GM19468 (cell line): ENCODE data around the gene TVP23C.

Experiments used
- ATAC-seq: cut with Tn5 transposase; IDR thresholded peaks from one replicate; pipeline ENCODE4 v1.9.1; 2021; ENCODE audit warnings: mild to moderate bottlenecking, moderate library complexity, moderate number of reproducible peaks; ENCODE audit not compliant: unreplicated experiment; ENCODE audit errors: extremely low read depth

TVP23C gene

DNA sequence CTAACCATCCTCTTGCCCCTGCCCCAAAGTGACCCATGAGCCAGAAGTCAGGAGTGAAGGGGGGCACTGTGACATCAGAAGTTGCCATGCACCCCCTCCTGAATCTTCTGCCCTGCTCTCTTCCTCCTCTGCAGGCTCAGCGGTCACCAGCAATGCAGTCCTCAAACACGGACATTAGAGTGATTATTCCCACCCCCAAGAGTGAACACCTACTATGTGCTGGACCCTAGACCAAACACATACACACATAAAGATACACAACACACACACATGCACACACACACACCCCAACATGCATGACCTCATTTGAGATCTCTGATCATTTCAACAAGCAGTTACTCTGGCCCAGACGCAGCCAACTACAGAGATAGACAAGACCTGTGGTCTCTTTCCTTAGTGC lies 95.7 kb downstream of the TVP23C start, which contains the start of gene CDRT4:
CDRT4 (minus strand) TSS at position 30 of the 400 bp plus-strand sequence. CDS start 27,383 bp downstream, outside the sequence.
- ATAC-seq = no peak

DNA sequence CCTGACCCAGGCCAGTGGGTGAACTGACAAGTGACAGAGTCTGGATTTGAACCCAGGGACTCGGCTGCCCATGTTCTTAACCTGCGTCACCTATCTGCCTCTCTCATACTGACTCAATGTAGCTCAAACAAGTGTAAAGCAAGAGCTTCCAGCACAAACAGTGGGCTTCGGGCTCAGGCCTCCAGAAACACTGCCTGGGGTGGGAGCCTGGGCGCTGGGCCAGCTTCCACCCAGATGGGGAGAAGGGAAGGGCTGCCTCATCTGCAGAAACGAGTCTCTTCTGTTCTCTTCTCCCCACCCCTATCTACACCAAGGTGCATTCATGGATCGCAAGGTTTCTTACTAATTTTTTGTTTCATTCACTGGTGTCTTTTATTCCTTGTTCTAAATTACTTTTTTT lies 97.2 kb downstream of the TVP23C start:
- ATAC-seq = no peak

DNA sequence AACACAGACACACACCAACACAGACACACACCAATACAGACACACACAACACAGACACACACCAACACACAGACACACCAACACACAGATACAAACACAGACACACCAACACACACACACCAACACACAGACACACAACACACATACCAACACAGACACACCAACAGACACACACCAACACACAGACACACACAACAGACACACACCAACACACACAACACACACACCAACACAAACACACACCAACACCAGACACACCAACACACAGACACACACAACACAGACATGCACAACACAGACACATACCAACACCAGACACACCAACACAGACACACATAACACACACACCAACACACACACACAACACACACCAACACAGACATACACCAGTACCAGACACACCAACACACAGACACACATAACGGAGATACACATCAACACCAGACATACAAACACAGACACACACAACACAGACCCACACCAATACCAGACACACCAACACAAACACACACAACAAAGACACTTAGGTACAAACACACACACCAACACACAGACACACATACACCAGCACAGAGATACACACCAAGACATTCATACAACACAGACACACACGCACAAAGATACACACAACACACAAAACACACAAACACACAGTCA lies 98.1 kb downstream of the TVP23C start:
- no peak for ATAC-seq

DNA sequence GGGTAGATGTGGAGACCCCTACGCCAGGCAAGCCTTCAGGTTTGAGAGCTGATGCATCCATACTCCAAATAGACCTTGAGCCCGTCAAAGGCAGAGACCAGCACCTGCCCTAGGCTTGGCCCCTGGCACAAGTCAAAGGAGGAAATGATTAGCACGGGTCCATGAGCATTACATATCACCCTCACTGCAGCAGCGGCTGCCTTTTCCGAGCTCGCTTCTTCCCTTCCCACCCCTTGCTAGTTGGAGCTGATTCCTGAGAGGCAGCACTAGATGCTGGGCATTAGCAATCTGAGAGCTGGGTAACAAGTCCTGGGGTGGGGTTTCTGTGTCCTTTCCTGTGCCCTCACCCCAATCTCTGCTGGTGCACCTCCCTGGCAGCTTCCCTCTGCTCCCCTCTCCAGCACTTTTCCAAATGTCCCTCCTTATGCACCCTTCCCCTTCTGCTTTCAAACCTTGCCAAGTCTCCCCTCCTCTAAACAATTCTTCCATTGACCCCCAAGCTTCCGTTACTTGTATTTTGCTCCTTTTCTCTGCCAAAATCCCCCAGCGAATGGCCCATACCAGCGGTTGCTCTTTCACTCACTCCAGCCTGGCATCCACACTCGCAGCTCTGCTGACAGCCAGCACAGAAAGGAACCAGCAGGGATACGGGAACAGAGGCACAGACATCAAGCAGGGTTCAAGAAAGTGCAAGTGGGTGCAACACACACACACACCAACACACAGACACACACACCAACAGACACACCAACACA lies 98.9 kb downstream of the TVP23C start:
- ATAC-seq = no peak

DNA sequence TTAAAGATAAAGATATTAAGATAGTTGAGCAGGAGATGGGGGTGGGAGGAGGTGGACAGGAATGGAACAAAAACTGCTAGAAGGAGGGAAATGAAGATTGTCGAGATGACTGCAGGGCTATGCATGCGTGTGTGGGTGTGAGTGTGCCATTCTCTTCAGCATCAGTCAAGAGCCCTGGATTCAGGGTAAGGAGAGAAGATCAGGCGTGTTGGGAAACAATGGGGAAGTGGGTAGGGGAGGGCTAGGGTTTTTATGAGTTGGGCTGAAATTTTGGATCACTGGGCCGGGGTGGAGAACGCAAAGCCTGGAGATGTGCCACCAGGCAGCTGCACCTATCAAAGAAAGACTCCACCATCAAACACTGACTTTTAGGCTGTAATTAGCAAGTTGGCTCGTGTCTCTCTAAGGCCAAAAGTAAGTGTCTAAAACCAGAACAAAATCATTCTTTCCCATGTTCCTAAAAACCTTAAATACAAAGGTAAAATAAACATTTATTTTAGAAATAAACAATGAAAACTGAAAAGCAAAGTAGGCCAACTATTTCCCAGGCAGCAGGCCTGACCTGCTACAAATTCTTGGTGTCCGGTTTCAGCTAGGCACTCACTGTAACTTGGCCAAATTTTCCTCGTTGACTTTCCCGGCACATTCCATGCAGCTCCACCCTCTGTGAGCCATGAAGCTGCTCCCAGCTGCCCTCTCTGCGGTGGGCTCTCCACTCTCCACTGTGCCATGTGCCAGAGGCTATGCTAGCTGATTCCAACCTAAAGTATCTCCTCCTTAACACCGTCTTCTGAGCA lies 100.1 kb downstream of the TVP23C start:
- no peak for ATAC-seq

DNA sequence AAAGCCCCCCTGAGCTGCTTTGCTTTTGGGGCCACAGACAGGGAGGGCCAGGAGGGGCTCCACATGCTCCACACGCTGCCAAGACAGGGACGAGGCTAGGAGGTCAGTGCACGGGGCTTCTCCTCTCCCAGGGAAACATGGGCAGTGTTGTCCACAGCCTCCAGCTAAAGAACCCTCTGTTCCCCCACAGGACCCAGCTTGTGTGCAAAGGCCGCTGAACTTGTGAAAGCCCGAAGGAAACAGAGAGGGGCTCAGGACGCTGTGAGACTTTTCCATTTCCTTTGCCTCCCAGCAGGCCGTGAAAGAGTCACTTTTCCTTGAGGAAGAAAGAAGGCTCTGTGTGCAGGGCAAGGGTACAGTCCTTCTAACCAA lies 105.6 kb downstream of the TVP23C start:
- no peak for ATAC-seq

DNA sequence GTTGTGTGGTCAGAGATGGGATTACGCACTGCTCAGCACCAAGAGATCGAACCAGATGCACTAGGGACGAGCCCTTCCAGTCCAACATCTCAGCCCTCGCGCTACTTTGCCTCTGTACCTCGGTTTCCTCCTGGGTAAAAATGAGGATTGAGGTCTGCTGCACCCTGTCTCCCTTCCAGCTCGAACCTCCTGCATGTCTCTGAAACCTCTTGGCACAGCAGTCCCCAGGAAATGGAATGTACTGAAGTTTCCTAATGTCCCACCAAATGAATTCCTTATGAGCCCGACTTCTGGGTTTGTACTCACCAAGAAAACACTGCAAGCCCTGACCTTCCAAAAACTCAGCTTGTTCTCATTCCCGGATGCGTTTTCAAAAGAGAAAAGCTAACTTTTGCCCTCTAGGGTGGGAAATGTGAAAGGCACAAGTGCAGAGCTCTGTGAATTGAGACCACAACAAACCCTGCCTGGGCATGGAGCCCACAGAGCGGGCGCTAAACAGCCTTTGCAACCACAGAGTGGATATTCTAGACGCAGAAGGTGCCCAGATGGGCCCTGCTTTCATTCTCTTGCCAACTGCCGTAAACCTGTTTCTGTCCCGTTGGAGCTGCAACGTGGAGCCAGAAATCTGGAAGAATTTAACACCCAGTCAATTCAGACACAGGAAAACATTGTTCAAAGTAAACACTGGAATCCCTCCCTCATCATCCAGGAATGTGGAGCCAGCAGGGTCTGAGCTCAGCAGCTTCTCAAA lies 106.1 kb downstream of the TVP23C start:
- ATAC-seq = no peak

DNA sequence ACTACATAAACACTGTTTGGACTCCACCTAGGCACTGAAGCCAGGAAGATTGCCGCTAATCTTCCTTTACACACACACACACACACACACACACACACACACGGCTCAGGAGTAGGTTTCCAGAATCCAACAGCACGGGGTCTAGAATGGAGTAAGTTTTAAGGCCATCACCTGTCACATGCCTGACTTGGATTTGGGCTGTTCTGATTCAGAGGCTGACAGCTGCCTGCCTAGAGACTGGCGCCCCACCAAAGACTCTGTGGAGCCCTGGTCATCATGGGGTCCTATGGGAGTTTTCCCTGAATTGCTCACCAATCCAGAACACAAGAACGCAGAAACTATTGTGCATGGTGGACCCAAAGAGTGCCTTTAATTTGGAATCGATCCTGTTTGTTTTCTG lies 106.8 kb downstream of the TVP23C start:
- no peak for ATAC-seq

DNA sequence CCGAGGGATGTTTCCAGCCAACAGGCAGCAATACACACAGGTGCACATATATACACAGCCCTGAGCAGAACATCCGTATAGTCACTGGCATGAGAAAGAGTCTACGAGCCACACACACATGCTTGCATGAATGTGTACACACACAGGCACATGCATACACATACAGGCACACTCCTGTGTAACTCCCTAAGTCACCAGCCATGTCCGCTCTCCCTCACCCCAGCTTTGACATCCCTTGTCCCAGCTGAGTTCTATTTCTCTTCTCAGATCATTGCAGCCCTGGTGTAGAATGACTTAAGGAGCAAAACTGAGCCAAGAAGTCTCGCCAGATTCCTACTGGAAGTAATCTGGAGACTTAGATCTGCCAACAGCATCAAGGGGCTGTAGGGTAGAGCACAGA lies 108.9 kb downstream of the TVP23C start:
- ATAC-seq = no peak

DNA sequence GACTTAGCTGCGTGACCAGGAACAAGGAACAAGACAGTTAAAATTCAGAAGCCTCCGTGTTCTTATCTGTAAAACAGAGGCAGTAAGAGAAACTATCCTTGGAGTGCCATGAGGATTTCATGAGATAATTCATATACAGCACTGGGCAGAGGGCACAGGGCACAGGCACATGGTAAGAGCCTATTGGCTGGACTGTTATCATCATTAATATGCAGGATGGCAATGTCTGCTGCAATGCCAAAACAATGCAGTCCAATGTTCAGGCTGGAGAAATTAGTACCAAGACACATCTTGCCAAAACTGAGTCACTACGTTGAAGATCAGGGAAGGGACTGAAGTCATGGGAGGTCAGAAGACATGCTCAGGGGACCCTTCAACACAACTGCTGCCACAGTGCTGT lies 109.5 kb downstream of the TVP23C start:
- no peak for ATAC-seq

DNA sequence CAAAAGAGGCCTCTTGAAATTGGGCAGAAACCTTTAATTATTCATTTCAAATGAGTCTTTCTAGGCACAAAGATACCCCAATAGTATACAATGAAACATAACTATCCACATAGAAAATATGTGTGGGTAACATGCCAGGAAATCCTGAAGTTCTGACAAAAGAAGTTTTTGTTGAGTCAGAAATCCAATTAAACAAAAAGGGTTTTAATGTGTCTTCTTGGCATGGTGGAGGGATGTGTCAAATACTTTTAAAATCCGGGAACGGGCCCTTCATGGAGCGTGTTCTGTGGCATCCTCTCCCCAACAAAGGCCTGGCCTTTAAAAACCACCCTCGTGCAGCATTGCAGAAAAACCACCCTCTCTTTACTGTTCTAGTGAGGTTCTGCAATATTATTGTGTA lies 110.0 kb downstream of the TVP23C start:
- ATAC-seq = no peak

DNA sequence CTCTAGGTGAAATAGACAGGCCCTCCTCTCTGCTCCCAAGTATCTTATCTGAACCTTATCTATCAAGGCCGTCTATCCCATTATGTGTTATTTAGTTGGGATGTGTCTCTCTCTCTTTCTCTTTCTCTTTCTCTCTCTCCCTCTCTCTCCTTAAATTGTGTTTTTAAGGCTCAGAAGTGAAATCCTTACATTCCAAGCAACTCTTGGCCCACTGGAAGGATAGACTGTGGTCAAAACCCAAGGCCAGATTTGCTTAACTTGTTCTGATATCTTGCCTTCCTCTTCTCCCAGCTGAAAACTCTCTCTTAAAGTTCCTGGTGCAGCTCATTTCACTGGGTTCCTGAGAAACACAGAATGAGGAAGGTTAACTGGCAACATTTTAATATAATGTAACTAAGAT lies 110.5 kb downstream of the TVP23C start:
- no peak for ATAC-seq
